ENCODE data around the gene PUS10. TPM values are rescaled to one million over a fixed set of nuclear protein-coding genes. Genes with fewer than 3 reads are reported as not detected.
A peak's percentile ranks its signal among the peaks of the same experiment; 100 is the strongest.

Gene PUS10
- total RNA-seq, 2 experiments from 2014 or later: 3.3 to 7.5 TPM

GRCh38 chr2:61018318-61018755 is 282 bp upstream of the PUS10 start:
- ChIA-PET CTCF (ENCODE audit: unreplicated experiment) (no interaction called here), POLR2A (interaction anchor here (1.0 to 1.4 kb wide), 3 partner anchors 16 to 262 kb away, joined by 3 read pairs; partner anchors contain the start of gene PAPOLG)
- TF ChIP-seq CTCF (conservative IDR thresholded peaks at IDR 0.05; ENCODE audit: low read length): no peak
- no peak for TF ChIP-seq EZH2phosphoT487 (IDR thresholded peaks at IDR 0.05; ENCODE audit: borderline replicate concordance, low read depth, low read length)
- intact Hi-C loops (cut with micrococcal nuclease; ENCODE audit: unreplicated experiment): loop anchor here (5.0 kb wide), 1 partner anchor 519 kb away; the partner anchor contains the start of gene XPO1
- H3K9me2 ChIP-seq (ENCODE audit: insufficient read depth, low read length): no peaks in the 10 kb centered on the region
- peak overlapping the region; percentile 89 for H3K4me3 ChIP-seq (ENCODE audit: low read depth, low read length, poor library complexity, severe bottlenecking)
- H3K36me3 ChIP-seq (ENCODE audit: insufficient read depth, low read length): peaks cover 35% of the 10 kb centered on the region
- peaks cover 22% of the 10 kb centered on the region for H3K4me1 ChIP-seq (ENCODE audit: insufficient read depth, low read length, poor library complexity, severe bottlenecking)
- peaks cover 57% of the 10 kb centered on the region for H3K79me2 ChIP-seq (ENCODE audit: insufficient read depth, low read depth, low read length)
- BruUV-seq (replicated peaks): TSS peak; percentile 74
- peak overlapping the region; percentile 95 for H3K4me2 ChIP-seq (ENCODE audit: low read length)
- H3K9me3 ChIP-seq (ENCODE audit: low read length): peaks cover 6% of the 10 kb centered on the region
- H3K27ac ChIP-seq (ENCODE audit: low read depth, low read length, poor library complexity, severe bottlenecking): peak overlapping the region; percentile 87
- DNase-seq (ENCODE audit: low spot score): no peak
- peaks cover 6% of the 10 kb centered on the region; the same call in 1 of the 2 replicates for H4K20me1 ChIP-seq (ENCODE audit: insufficient read depth, low read length)
- H2AFZ ChIP-seq (ENCODE audit: low read length): peak overlapping the region; percentile 71; the same call in 1 of the 2 replicates

- ChIA-PET CTCF (ENCODE audit: unreplicated experiment) (no interaction called here), POLR2A (interaction anchor here (1.0 to 1.4 kb wide), 5 partner anchors 11 to 261 kb away, joined by 3 read pairs; partner anchors contain the start of gene PAPOLG)
- Histone ChIP-seq H3K4me3 (ENCODE audit: low read depth, low read length, poor library complexity, severe bottlenecking) (peak overlapping the region; percentile 89), H3K79me2 (ENCODE audit: insufficient read depth, low read depth, low read length) (peaks cover 50% of the 10 kb centered on the region), H3K4me1 (ENCODE audit: insufficient read depth, low read length, poor library complexity, severe bottlenecking) (peaks cover 22% of the 10 kb centered on the region), H3K36me3 (ENCODE audit: insufficient read depth, low read length) (peaks cover 22% of the 10 kb centered on the region), H3K9me3 (ENCODE audit: low read length) (no peaks in the 10 kb centered on the region; the same call in 1 of the 2 replicates), H4K20me1 (ENCODE audit: insufficient read depth, low read length) (peaks cover 6% of the 10 kb centered on the region; the same call in 1 of the 2 replicates), H3K9me2 (ENCODE audit: insufficient read depth, low read length) (no peaks in the 10 kb centered on the region), H2AFZ (ENCODE audit: low read length) (peak overlapping the region; percentile 71), H3K27ac (ENCODE audit: low read depth, low read length, poor library complexity, severe bottlenecking) (peak overlapping the region; percentile 87), H3K4me2 (ENCODE audit: low read length) (peak overlapping the region; percentile 95)
- peak; percentile 85 for DNase-seq (ENCODE audit: low spot score)
- no TSS peak for BruUV-seq (replicated peaks)
- TF ChIP-seq EZH2phosphoT487 (IDR thresholded peaks at IDR 0.05; ENCODE audit: borderline replicate concordance, low read depth, low read length) (no peak), CTCF (conservative IDR thresholded peaks at IDR 0.05; ENCODE audit: low read length) (no peak)
- intact Hi-C loops (cut with micrococcal nuclease; ENCODE audit: unreplicated experiment): loop anchor here (1.0 to 5.0 kb wide), 4 partner anchors 49 to 520 kb away; partner anchors contain the start of gene XPO1
These were observed 976 bp downstream of the PUS10 start for GRCh38 chr2:61017003-61017555.
